HG02798 (cell line): ENCODE data around the gene PRDM5.

Experiments
- ATAC-seq: cut with Tn5 transposase; IDR thresholded peaks from one replicate; pipeline ENCODE4 v1.9.1; 2021; ENCODE audit warnings: mild to moderate bottlenecking; ENCODE audit not compliant: unreplicated experiment, poor library complexity

PRDM5 gene

DNA sequence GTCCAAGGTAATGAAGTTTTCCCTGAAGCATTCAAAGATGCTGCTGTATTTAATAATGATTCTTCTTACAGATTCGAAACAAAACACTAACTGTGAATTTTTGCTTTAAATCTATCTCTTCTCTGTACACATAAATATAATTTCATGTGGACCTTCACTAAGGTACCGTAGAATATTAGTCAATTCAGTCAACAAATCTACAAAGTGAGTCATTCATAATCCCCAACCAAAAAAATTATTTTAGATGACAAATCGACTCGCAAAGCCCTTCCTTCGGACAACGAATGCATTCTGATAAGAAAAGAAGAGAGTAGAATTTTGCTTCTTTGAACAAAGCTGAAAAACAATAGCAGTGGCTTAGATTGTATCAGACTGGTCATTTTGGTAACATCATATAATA is 95.7 kb downstream of the PRDM5 start:
- no peak for ATAC-seq

DNA sequence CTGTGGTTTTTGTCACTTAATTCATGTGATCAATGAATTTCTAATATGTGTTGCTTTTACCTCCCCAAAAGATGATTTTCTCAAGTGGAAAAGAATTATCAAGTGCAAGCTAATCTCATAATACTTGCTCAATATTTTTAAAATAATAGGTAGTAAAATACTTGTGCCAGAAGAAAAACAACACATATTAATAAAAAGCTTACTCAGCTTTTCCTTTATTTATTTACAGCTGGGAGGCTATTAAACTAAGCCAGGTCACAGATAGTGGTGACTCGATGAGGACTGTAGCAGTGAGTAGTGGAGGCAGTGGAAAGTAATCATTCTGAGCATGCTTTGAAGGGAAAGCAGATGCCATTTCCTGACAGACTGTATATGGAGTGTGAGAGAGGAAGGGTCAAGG is 96.1 kb downstream of the PRDM5 start:
- ATAC-seq, result no peak

DNA sequence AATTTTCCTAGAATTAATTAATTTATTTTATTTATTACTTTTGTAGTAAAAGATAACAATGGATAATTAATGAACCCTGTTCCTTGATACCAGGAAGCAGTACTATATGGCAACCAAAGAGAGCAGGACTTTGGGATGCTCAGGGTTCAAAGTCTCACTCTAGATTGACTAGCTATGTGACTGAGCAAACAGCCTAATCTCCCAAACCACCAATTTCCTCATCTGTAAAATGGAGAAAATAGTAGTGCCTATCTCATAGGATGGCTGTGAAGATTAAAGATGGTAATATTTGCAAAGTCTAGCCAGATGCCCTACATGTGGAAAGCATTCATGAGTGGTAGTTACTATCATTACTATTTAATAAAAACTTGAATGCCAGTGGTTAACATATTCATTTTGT is 97.6 kb downstream of the PRDM5 start:
- no peak for ATAC-seq

DNA sequence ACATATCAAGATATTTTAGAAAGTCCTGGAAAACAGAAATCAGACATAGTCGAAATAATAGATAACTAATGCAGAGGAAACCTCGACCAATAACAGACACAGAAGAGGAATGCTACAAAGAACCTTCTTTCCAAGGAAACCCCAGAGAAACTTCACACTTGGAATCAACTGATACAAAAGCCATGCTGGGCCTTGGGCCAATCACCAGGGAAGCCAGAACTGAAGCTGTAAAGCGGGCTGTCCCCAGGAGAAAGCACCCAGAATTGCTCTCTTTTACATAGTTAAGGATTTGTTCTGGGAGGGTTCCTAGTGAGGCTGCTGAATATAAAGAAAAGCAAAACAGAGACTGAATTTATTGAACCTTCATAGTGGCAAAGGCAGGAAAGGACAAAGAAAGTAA is 100.5 kb downstream of the PRDM5 start:
- no peak for ATAC-seq

DNA sequence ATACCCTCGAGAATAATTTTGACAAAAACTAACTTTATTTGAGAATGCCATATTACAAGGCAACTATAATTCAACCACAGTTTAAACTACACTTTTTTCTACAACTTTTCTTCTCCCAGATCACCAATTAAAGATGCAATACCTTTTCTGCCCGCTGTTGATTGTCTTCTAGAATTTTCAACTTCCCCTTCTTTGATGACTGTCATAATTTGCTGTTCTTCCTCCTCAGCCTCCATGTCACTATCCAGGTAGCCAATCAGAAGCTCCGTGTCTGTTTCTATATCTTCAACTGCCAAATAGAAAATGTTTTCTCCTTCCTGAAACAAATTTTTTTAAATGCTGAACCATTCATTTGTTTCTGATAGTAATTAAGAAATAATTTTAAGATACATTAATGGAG is 101.5 kb downstream of the PRDM5 start:
- no peak for ATAC-seq

DNA sequence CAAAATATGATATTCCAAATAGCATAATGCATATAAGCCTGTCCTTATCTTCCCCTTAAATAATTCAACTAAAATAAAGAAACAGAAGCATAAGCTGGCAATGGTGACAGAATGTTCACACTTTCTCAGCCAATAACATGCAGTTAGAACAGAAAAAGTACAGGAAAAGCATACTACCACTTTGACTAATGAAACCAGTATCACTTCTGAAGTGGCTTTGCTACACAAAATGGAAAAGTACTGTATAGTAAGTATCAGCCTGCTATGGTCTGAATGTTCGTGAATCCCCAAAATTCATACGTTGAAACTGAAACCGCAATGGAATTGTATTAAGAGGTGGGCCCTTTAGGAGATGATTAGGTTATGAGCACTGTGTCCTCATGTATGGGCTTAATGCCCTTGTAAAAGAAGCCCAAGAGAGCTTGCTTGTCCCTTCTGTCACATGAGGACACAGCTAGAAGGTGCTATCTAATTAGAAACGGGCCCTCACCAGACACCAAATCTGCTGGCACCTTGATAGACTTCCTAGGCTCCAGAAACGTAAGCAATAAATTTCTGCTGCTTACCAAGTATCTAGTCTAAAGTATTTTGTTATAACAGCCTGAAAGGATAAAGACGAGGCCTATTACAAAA is 102.6 kb downstream of the PRDM5 start:
- peak; percentile 50 for ATAC-seq

DNA sequence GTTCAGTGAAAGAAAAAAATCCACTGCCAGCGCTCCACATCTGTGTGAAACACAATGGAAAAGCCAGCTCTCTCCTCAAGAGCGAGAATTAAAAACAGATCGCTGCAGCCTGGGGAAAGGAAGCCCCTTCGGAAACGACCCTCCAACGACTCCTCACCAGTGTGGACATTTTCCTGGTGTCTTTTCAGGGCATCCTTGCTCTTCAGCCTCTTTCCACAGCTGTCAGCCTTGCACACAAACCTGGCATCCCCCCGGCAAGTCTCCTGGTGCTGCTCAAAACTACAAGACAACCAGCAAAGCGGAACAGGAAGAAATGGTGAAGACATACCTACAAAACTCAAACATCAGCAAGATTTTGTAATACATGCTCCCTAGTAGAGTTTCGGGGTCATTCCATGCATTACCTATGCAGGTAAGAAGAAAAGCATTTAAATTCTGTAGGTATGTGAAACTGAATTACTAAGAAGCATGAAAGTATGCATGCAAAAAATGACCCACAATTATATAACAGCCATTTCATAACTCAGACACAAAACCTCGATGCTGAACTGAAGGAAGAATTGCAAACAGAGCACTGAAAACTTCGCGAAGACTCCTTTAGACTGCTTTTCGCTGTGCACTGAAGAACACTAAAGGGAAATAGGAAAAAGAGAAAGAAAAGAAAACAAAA is 106.1 kb downstream of the PRDM5 start:
- no peak for ATAC-seq

DNA sequence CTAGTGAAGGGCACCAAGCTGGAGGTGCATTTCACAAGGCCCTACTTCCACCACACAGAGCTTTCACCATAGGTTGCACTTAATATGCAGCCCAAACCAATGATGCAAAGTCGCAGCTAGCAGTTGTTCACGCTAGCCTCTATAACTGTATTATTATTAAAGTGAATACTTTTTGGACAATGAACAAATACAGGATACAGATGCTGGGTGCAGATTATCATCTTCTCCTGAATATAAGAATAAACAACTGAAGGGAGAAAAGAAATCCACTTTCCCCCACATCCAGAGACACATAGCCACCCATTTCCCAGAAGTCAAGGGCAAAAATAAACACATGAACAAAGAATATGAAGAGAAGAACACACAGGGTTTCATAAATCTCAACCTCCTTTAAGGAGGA is 107.2 kb downstream of the PRDM5 start:
- ATAC-seq, result no peak

DNA sequence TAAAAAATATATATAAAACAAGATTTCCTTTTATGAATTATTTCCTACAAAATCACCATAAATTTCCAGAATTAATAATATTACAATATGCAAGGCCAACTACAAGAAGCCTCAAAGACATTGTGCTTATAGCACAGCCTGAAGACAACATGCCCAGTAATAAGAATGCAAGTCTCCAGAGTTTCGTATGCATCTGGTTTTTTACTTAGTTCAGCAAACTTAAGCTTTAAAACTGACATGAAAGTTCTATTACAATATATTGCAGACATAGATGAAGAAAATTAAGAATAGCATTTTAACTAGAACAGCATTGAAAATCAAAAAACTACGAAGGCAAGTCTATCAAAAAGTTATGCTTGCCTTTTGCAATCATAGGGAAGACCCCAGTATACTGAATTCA is 107.6 kb downstream of the PRDM5 start:
- no peak for ATAC-seq

DNA sequence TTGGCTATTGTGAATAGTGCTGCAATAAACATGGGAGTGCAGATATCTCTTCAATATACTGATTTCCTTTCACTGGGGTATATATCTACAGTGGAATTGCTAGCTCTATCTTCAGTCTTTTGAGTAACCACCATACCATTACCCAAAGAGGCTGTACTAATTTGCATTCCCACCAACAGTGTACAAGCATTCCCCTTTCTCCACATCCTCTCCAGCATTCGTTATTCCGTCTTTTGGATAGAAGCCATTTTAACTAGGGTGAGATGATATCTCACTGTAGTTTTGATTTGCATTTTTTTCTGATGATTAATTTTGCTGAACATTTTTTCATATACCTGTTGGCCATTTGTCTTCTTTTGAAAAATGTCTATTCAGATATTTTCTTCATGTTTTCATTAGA is 110.3 kb downstream of the PRDM5 start:
- ATAC-seq, result no peak

DNA sequence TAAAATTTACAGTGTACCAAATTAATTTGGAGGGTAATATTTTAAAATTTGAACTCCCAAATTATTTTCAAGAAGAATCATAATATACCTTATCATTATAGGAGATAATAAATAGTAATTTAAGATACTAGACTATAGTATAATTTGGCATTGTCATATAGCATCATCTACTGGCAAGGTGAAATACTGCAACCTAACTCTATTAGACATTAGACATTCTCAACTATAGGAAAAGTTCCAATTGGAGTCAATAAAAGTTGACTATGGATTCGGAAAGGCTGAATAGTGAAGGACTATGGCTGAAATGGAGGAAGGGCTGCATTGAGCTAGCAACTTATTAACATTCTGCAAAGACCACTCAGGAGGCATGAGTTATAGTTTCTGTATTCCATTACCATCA is 113.0 kb downstream of the PRDM5 start:
- no peak for ATAC-seq

DNA sequence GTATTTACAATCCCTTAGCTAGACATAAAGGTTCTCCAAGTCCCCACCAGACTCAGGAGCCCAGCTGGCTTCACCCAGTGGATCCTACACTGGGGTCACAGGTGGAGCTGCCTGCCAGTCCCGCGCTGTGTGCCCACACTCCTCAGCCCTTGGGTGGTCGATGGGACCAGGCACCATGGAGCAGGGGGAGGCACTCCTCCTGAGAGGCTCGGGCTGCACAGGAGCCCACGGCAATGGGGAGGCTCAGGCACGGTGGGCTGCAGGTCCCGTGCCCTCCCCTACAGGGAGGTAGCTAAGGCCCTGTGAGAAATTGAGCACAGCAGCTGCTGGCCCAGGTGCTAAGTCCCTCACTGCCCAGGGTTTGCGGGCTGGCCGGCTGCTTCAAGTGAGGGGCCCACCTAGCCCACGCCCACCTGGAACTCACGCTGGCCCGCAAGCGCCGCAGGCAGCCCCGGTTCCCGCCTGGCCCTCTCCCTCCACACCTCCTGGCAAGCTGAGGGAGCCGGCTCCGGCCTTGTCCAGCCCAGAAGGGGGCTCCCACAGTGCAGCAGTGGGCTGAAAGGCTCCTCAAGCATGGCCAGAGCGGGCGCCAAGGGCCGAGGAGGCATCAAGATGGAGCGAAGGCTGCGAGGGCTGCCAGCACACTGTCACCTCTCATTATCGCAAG is 113.9 kb downstream of the PRDM5 start:
- no peak for ATAC-seq

DNA sequence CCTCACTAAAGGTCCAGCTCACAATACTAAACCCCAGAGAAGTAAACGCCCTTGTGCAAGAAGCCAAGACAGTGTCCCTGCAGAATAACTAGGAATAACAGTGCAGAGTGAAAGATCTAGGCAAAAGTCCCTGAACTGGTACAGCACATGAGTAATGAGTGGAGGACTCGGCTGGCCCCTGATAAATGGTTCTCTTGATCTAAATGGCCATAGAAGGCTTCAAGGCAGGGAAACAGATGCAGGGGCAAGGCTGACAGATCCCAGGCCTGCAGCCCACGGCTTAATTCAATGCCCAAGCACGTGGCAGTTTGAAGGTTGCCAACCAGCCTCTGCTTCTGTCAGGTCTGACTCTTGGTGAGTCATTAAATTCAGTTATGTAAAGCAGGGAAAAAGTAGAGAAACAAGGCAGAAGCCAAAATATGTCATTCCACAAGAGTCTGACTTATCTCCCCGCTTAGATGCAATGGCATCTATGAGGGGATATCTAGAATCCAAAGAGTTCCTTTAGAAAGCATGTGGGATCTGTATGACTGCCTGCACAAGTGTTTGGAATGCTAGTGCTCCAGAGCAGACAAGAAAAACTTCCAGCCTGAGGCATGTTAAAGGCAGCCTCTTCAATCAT is 121.3 kb downstream of the PRDM5 start:
- no peak for ATAC-seq

DNA sequence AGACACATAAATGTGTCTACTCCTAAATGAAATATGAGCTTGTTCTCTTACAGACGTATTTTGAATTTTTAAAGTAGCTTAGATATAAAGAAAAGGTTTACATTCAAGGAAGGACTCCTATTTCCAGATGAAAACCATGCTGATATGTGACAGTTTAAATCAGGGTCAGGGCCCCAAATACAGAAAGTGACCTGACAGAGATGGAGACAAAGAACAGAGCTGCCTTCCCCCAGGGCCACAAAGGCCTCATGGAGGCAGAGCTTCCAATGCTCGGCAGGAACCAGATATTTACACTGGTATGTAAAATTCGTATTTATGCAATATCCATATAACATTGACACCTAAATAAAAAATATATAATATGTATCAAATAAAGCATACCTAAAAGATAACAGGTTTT is 124.0 kb downstream of the PRDM5 start:
- ATAC-seq, result no peak

DNA sequence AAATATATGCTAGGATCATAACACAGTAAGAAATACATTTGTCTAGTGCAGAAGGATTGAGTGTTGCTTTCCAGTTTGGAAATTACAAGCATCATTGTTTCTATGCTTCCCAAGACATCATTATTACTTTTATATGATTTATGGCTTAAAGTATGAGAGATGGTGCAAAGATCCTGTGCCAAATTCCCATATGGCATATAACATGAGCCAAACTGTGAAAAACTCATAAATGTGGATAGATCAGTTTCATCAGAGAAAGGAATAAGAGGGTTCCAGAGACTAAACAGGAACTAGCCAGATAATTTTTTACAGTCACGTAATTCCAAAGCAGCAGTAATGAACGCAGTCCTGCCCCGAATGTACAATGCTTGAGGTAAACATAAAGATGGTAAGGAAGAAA is 126.3 kb downstream of the PRDM5 start:
- ATAC-seq, result no peak

DNA sequence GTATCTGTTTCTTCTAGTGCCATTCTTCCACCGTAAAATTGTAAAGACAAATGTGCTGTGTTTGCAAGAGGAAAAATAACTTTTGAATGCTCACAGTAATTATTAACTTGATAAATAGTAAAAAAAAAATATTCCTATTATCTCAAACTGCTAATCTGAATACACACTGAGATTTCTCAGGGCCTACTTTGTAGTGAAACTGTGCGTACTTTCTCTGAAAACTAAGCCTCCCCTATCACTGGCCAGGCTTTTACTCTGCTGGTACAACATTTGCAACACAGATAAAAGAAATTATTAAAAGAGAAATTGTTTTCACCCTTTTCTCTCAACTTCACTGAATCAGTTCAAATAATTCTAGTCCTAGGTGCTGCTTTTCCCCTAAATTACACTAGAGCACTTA is 137.3 kb downstream of the PRDM5 start:
- ATAC-seq, result no peak

DNA sequence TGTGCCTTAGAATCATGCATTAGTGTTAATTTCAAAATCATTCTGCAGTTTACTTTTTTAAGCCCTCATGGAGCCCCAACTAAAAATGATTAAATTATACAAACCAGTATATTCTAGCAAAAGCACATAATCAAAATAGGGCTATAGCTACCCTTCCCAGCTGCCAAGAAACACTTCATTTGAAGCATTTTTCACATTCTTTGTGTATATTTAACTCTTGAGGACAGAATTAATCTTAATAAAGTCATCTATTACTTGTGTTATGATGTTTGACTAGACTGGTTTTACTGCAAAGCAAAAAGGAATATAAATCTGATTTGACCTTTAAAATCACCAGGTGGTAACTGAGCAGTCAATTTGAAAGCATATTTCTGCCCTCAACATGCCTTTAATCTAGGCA is 145.1 kb downstream of the PRDM5 start:
- no peak for ATAC-seq

DNA sequence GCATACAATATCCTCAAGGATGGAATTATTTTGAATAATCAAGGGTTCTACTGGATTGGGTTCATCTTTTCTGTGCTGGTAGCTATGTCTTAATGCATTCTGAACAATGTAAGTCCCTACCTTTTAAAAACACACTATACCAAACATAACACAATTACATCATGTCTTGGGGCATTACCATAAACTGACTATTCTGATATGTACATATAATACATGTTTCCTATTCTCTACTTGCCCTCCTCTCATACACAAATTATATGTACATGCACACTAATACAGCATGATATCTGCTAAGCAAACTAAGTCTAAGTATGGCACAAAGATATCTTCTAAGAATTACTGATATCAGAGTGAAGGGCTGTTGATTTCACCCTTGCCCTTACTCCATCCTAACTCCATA is 147.1 kb downstream of the PRDM5 start:
- ATAC-seq, result no peak

DNA sequence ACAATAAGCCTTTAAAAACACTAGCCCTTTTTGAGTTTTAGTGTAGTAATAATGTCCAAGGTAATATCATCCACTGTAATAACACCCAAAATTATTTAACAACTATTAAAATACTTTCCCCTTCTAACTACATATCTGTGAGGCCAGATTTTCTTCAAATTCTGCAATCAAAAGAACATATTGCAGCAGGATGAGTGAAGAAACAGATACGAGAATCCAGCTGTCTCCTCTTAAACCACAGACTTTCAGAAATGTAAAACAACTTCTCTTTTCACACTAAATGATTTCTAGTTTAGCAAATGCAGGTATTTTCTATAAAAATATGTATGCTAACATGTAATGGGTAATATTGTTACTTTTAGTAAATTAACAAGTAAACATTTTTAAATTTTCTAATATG is 148.9 kb downstream of the PRDM5 start:
- no peak for ATAC-seq

DNA sequence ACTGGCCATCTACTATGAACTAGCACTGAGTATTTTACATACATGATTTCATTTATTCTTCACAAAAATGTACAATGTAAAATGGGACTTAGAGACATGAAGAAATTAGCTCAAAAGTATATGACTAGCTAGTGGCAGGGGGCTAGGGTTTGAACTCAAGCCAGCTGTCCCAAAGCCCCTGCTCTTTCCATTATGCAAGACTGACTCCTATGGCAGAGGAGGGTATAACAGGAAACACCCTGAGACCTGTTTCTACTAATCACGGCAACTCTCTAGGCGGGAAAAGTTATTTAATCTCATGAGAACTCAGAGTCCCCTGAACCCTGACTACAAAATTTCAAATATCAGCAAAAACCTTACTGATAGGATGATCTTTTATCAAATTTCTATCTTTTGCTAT is 150.6 kb downstream of the PRDM5 start:
- ATAC-seq, result no peak

DNA sequence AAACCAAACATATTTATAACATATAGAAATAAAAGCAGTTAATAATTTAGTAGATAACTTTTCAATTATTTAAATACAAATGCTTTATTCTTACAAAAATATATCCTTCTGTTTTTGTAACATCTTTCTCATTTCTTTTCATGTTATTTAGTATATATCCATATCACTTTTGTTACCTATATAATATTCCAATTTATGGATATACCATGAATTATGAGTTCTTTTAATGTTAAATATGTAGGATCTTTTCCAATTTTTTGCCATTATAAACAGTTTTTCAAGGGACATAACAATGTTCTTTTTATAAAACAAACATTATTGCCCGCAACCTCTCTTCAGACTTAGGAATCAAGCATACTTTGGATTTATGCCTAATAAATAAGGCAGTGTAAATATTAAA is 151.6 kb downstream of the PRDM5 start:
- ATAC-seq, result no peak

DNA sequence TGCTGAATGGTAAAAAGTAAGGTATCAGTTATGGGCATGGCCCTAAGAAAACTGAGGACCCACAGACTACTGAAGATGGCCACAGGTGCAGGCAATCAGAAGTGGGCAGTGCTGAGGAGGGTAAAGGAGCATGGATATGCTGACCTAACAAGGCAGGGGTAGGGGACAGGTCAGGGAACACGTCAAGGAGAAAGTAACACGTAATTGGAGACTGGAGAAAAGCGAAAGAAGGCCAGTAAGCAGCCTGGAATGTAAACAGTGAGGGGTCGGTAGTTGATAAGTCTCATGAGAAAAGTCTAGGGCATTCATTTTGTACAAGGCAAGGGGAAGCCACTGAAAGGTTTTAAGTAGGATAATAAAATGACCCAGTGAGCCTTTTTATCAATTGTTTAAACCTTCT is 153.3 kb downstream of the PRDM5 start:
- ATAC-seq, result no peak
